PC-9 (cell line): ENCODE measurements around the gene PCDHB11. TPM values are rescaled to one million over a fixed set of nuclear protein-coding genes. Genes with fewer than 3 reads are reported as not detected.
A peak's percentile ranks its signal among the peaks of the same experiment; 100 is the strongest.
"Not testable (repeated sequence)": the region's sequence is repeated elsewhere in the genome, so short reads cannot be mapped to it uniquely, and the experiment has no call there.

Experiments
- BruUV-seq: library from RNA; stranded (reverse); fragments of 400-500 nt; replicated peaks from 2 replicates; lab custom pipeline; 2021; lab: Mats Ljungman, UMichigan
- CTCF ChIA-PET: fragments of 300-600 bp; sonication (Branson Sonifier 250); formaldehyde crosslinking; loops from one replicate; lab custom pipeline; 2022; ENCODE audit warnings: antibody characterized with exemption; lab: Charles Lee
- POLR2A ChIA-PET: fragments of 300-600 bp; sonication (Branson Sonifier 250); formaldehyde crosslinking; loops from one replicate; lab custom pipeline; 2022; ENCODE audit warnings: antibody characterized with exemption; ENCODE audit not compliant: unreplicated experiment; lab: Charles Lee
- DNase-seq, 2 experiments: peaks; one replicate each; pipeline versions ENCODE4 v3.0.0 to v3.0.0-alpha.2; 2015 to 2022; ENCODE audit warnings: mixed read lengths in 1 of 2
- H2AFZ ChIP-seq: fragments of 200-600 bp; sonication (generic); 2 replicates; pipeline ENCODE4 v1.8.1; 2017; ENCODE audit warnings: antibody characterized with exemption
- H3F3A ChIP-seq: fragments of 200-600 bp; sonication (generic); 2 replicates; pipeline ENCODE4 v1.8.1; 2017; ENCODE audit warnings: antibody characterized with exemption, mild to moderate bottlenecking, low read depth; ENCODE audit not compliant: insufficient read depth
- H3K27ac ChIP-seq: fragments of 200-600 bp; sonication (generic); 2 replicates; pipeline ENCODE4 v1.6.1; 2016; ENCODE audit warnings: mixed run types
- H3K27me3 ChIP-seq: fragments of 200-600 bp; sonication (generic); 2 replicates; pipeline ENCODE4 v1.6.1; 2016; ENCODE audit warnings: low read depth, mixed run types; ENCODE audit not compliant: insufficient read depth
- H3K36me3 ChIP-seq: fragments of 200-600 bp; sonication (generic); 2 replicates; pipeline ENCODE4 v1.6.1; 2016; ENCODE audit warnings: low read depth, mixed run types
- H3K4me1 ChIP-seq: fragments of 200-600 bp; sonication (generic); replicated peaks from 2 replicates; pipeline ENCODE4 v1.6.1; 2016; ENCODE audit warnings: mixed run types; ENCODE audit not compliant: insufficient read depth
- H3K4me2 ChIP-seq: fragments of 200-600 bp; sonication (generic); 2 replicates; pipeline ENCODE4 v1.6.1; 2017; ENCODE audit warnings: mixed run types
- H3K4me3 ChIP-seq: fragments of 200-600 bp; sonication (generic); 2 replicates; pipeline ENCODE4 v1.6.1; 2016; ENCODE audit warnings: mixed run types
- H3K79me2 ChIP-seq: fragments of 200-600 bp; sonication (generic); 2 replicates; pipeline ENCODE4 v1.6.1; 2017; ENCODE audit warnings: low read depth, mixed run types
- H3K9me2 ChIP-seq: fragments of 200-600 bp; sonication (generic); 2 replicates; pipeline ENCODE4 v1.8.1; 2017; ENCODE audit warnings: mild to moderate bottlenecking; ENCODE audit not compliant: insufficient read depth
- H3K9me3 ChIP-seq: fragments of 200-600 bp; sonication (generic); 2 replicates; pipeline ENCODE4 v1.8.1; 2016; ENCODE audit warnings: low read depth; ENCODE audit not compliant: insufficient read depth
- H4K20me1 ChIP-seq: fragments of 200-600 bp; sonication (generic); 2 replicates; pipeline ENCODE4 v1.8.1; 2017; ENCODE audit not compliant: insufficient read depth
- CTCF ChIP-seq: fragments of 200-600 bp; sonication (generic); conservative IDR thresholded peaks from 2 replicates; pipeline ENCODE4 v1.6.1; 2017; ENCODE audit warnings: mixed run types, antibody characterized with exemption, mild to moderate bottlenecking, moderate library complexity
- EZH2 ChIP-seq: fragments of 200-600 bp; sonication (generic); IDR thresholded peaks from 2 replicates; pipeline ENCODE4 v1.8.0; 2017; ENCODE audit warnings: antibody characterized with exemption, low read depth
- intact Hi-C: fragments of 100-400 bp; cut with micrococcal nuclease; formaldehyde crosslinking; loops from one replicate; pipeline ENCODE4 v1.10.0; 2022; ENCODE audit not compliant: unreplicated experiment
- total RNA-seq: library from RNA; stranded (reverse); gene quantifications from 2 replicates; pipeline ENCODE4 v1.2.3, GENCODE V29; 2021

The PCDHB11 gene
- total RNA-seq, 1 experiment from 2014 or later: not detected

- Histone ChIP-seq H3K36me3 (no peaks in the 10 kb centered on the region), H3K9me2 (no peaks in the 10 kb centered on the region), H3K4me2 (no peak overlapping the region), H3K27ac (no peak overlapping the region), H4K20me1 (no peaks in the 10 kb centered on the region), H3K27me3 (peaks cover 3% of the 10 kb centered on the region; the same call in 1 of the 2 replicates), H3K9me3 (no peaks in the 10 kb centered on the region), H3F3A (no peaks in the 10 kb centered on the region), H2AFZ (no peak overlapping the region), H3K79me2 (no peaks in the 10 kb centered on the region), H3K4me1 (no peaks in the 10 kb centered on the region), H3K4me3 (no peak overlapping the region)
- ChIA-PET POLR2A (no interaction called here), CTCF (no interaction called here)
- intact Hi-C loops: no loop called here
- TF ChIP-seq CTCF (no peak), EZH2 (no peak)
- DNase-seq: no peak
- BruUV-seq: no TSS peak
Measured at GRCh38 chr5:141236516-141237313, 37.3 kb downstream of the PCDHB11 start.

- Histone ChIP-seq H2AFZ (no peak overlapping the region), H3K4me2 (no peak overlapping the region), H3K9me2 (no peaks in the 10 kb centered on the region), H3K36me3 (no peaks in the 10 kb centered on the region), H3K9me3 (peaks cover 6% of the 10 kb centered on the region; the same call in 1 of the 2 replicates), H3F3A (no peaks in the 10 kb centered on the region), H3K79me2 (no peaks in the 10 kb centered on the region), H3K27me3 (0 out of 2 replicates have a peak, but pooled peaks cover 3% of the 10 kb centered on the region), H3K27ac (no peak overlapping the region), H3K4me3 (no peak overlapping the region), H4K20me1 (no peaks in the 10 kb centered on the region), H3K4me1 (no peaks in the 10 kb centered on the region)
- TF ChIP-seq EZH2: no peak
- CTCF ChIA-PET: interaction anchor here (0.5 kb wide), 1 partner anchor 317 kb away, joined by 6 read pairs; no protein-coding TSS in a partner anchor
- BruUV-seq: no TSS peak
- intact Hi-C loops: no loop called here
- POLR2A ChIA-PET: no interaction called here
- no peak for DNase-seq
Measured at GRCh38 chr5:141241496-141241895, 42.1 kb downstream of the PCDHB11 start.

GRCh38 chr5:141245250-141245717, 45.9 kb downstream of the PCDHB11 start, which contains the start of gene PCDHB15:
Gene PCDHB15 (plus strand): TSS chr5:141245395. CDS start chr5:141245579, 184 bp downstream.
- intact Hi-C loops: no loop called here
- DNase-seq: peak in 1 of 2 experiments; percentile 11
- ChIA-PET POLR2A (no interaction called here), CTCF (interaction anchor here (0.6 to 0.7 kb wide), 3 partner anchors 109 to 344 kb away, joined by 3 to 6 read pairs (median 6); partner anchors contain the start of gene PCDHGC3)
- Histone ChIP-seq H4K20me1 (no peaks in the 10 kb centered on the region), H3K9me2 (no peaks in the 10 kb centered on the region), H3K4me2 (peak within 1 kb of the TSS; percentile 61), H3F3A (no peaks in the 10 kb centered on the region), H3K9me3 (peaks cover 7% of the 10 kb centered on the region; the same call in 1 of the 2 replicates), H3K27me3 (0 out of 2 replicates have a peak, but pooled peaks cover 3% of the 10 kb centered on the region), H3K79me2 (no peaks in the 10 kb centered on the region), H2AFZ (peak within 1 kb of the TSS; percentile 57), H3K4me3 (peak within 1 kb of the TSS; percentile 45; the same call in 1 of the 2 replicates), H3K4me1 (no peaks in the 10 kb centered on the region), H3K36me3 (no peaks in the 10 kb centered on the region), H3K27ac (no peak within 1 kb of the TSS)
- TF ChIP-seq CTCF (peak; percentile 45), EZH2 (no peak)
- no TSS peak for BruUV-seq

- CTCF ChIA-PET, H4K20me1 ChIP-seq, H3K36me3 ChIP-seq, H3K27me3 ChIP-seq, H3K27ac ChIP-seq, H3K4me2 ChIP-seq, POLR2A ChIA-PET, H3K4me3 ChIP-seq, BruUV-seq, H3K9me2 ChIP-seq, H3K4me1 ChIP-seq, intact Hi-C loops, DNase-seq, H2AFZ ChIP-seq, H3F3A ChIP-seq, H3K79me2 ChIP-seq, H3K9me3 ChIP-seq: not testable (repeated sequence)
Measured at GRCh38 chr5:141246971-141247370, 47.5 kb downstream of the PCDHB11 start.

GRCh38 chr5:141247434-141247833, 48.0 kb downstream of the PCDHB11 start:
- POLR2A ChIA-PET, CTCF ChIA-PET, H2AFZ ChIP-seq: not testable (repeated sequence)

More at GRCh38 chr5:141247434-141247833, 48.0 kb downstream of the PCDHB11 start:
- DNase-seq, H3K4me2 ChIP-seq, H3K4me1 ChIP-seq, H3K9me3 ChIP-seq, H3K4me3 ChIP-seq, BruUV-seq, H3K79me2 ChIP-seq, H3F3A ChIP-seq, H3K9me2 ChIP-seq, H3K27ac ChIP-seq, H4K20me1 ChIP-seq, H3K36me3 ChIP-seq, H3K27me3 ChIP-seq, intact Hi-C loops: not testable (repeated sequence)
